ENCODE measurements around the gene ESR2. TPM values are rescaled to one million over a fixed set of nuclear protein-coding genes. Genes with fewer than 3 reads are reported as not detected.

Gene ESR2
- total and polyA plus RNA-seq, 2 donors (not counting 3 experiments of a cell fraction or from before 2014, with no cell fraction given), result 0.10 to 0.58 TPM

DNA sequence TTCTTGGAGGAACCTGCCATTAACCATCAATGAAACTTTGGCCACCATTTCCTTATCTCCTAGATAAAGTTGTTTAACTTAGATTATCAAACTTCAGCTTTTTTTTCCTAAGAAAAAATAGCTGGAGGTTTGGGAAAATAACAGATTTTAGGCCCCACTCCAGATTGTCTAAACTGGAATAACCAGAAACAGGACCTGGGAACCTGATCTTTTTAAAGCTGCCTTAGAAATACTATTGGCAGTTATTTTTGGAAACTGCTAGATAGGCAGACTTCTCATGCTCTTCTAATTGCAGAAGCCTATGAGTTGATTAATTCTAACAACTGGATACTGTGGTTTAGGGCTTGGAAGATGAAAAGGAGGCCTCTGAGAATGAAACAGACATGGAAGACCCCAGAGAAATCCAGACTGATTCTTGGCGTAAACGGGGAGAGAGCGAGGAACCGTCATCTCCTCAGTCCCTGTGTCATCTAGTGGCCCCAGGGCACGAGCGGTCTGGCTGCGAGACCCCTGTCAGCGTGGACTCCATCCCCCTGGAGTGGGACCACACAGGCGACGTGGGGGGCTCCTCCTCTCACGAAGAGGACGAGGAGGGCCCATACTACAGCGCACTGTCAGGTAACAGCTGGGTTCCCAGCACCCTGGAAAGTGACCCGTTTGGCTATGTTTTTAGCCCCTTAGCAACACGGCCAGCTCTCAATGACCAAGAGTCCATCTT, 80.2 kb downstream of the ESR2 start:
- Histone ChIP-seq H3K27ac (ENCODE audit: insufficient read depth, low read depth, low read length) (no peak overlapping the region), H3K4me3 (replicated peaks in 1 of 3; ENCODE audit: insufficient read depth in 1 of 3, low read depth in 1 of 3, low read length in 3 of 3) (no peak overlapping the region), H3K4me2 (ENCODE audit: insufficient read depth, low read length) (no peak overlapping the region), H2AFZ (ENCODE audit: low read depth, low read length) (no peak overlapping the region), H3K9ac (replicated peaks; ENCODE audit: extremely low read depth, insufficient read depth, low read length) (no peak overlapping the region), H4K20me1 (replicated peaks; ENCODE audit: control insufficient read depth, extremely low read depth, insufficient read depth, low read length) (no peaks in the 10 kb centered on the region), H3K9me3 (replicated peaks; ENCODE audit: control insufficient read depth, insufficient read depth, low read length) (no peaks in the 10 kb centered on the region), H3K79me2 (ENCODE audit: control insufficient read depth, insufficient read depth, low read length) (no peaks in the 10 kb centered on the region), H3K36me3 (ENCODE audit: control insufficient read depth in 2 of 2, extremely low read depth in 1 of 2, insufficient read depth in 2 of 2, low read length in 2 of 2) (peaks cover 0 to 9% of the 10 kb centered on the region in 2 experiments), H3K4me1 (ENCODE audit: control insufficient read depth, extremely low read depth, insufficient read depth, low read length) (peaks cover 2% of the 10 kb centered on the region), H3K27me3 (ENCODE audit: control insufficient read depth in 2 of 2, insufficient read depth in 2 of 2, low read length in 2 of 2) (no peaks in the 10 kb centered on the region), H3K9me1 (replicated peaks; ENCODE audit: control insufficient read depth, extremely low read depth, insufficient read depth, low read length) (no peaks in the 10 kb centered on the region)
- intact Hi-C loops (cut with micrococcal nuclease), result no loop called here
- ChIA-PET POLR2A (no interaction called here), CTCF (no interaction called here)
- DNase-seq (ENCODE audit: low read depth, low spot score) (no peak), FAIRE-seq (no peak)
- dilution Hi-C loops (cut with MboI; ENCODE audit: extremely low pct_ligation_motif_present, low sequenced_read_pairs), result no loop called here
- no TSS peak for BruUV-seq (replicated peaks)
- TF ChIP-seq POLR2A (IDR thresholded peaks at IDR 0.05; ENCODE audit: low read depth, low read length) (no peak), GATA2 (IDR thresholded peaks at IDR 0.05; ENCODE audit: insufficient read depth, insufficient read length, low read depth, low read length) (no peak), MYC (IDR thresholded peaks at IDR 0.05; ENCODE audit: low read depth, low read length) (no peak), POLR2AphosphoS5 (IDR thresholded peaks at IDR 0.05; ENCODE audit: insufficient read depth, low read depth, low read length) (no peak), FOS (IDR thresholded peaks at IDR 0.05; ENCODE audit: borderline replicate concordance, insufficient read depth, low read length) (no peak), EZH2 (IDR thresholded peaks at IDR 0.05; ENCODE audit: borderline replicate concordance, low read depth, low read length, severe bottlenecking) (no peak), JUN (IDR thresholded peaks at IDR 0.05; ENCODE audit: borderline replicate concordance, insufficient read depth, insufficient read length, low read depth) (no peak)
- TF ChIP-seq, protein P1, sequence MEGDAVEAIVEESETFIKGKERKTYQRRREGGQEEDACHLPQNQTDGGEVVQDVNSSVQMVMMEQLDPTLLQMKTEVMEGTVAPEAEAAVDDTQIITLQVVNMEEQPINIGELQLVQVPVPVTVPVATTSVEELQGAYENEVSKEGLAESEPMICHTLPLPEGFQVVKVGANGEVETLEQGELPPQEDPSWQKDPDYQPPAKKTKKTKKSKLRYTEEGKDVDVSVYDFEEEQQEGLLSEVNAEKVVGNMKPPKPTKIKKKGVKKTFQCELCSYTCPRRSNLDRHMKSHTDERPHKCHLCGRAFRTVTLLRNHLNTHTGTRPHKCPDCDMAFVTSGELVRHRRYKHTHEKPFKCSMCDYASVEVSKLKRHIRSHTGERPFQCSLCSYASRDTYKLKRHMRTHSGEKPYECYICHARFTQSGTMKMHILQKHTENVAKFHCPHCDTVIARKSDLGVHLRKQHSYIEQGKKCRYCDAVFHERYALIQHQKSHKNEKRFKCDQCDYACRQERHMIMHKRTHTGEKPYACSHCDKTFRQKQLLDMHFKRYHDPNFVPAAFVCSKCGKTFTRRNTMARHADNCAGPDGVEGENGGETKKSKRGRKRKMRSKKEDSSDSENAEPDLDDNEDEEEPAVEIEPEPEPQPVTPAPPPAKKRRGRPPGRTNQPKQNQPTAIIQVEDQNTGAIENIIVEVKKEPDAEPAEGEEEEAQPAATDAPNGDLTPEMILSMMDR (IDR thresholded peaks at IDR 0.05; ENCODE audit: extremely low read depth in 1 of 2, insufficient read depth in 1 of 2, low read depth in 1 of 2, low read length in 2 of 2), result no peak
- TF ChIP-seq, protein P2, sequence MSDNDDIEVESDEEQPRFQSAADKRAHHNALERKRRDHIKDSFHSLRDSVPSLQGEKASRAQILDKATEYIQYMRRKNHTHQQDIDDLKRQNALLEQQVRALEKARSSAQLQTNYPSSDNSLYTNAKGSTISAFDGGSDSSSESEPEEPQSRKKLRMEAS (IDR thresholded peaks at IDR 0.05; ENCODE audit: insufficient read depth, insufficient read length), result no peak
